ENCODE measurements around the gene DYRK1A. TPM values are rescaled to one million over a fixed set of nuclear protein-coding genes. Genes with fewer than 3 reads are reported as not detected.

DYRK1A gene
- total and polyA plus RNA-seq, 10 of the 15 experiments (the other 5 are each of a cell fraction or from before 2014, with no cell fraction given): 2.4 to 68.6 (median 30.7) TPM

DNA sequence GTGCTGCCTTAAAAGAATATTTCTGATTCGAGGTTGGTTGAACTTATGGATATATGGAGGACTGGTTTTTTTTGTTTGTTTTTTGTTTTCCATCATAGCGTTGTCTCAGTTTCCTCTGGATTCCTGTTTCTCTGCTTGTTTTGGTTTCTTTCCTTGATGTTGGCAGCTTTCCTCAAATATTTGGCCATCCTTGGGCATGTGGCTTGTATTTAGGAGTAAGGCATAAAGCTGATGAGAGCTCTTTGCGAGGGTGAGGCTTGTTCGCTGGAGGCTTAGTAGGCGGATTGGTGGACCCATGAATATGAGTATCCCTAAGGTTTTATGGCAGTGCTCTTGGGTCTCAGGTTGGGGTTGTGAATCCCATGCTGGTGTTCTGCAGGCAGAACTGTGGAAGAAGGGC is 22.9 kb downstream of the DYRK1A start:
- TF ChIP-seq HCFC1 (IDR thresholded peaks at IDR 0.05; ENCODE audit: low read length) (no peak), NFYB (IDR thresholded peaks at IDR 0.05; ENCODE audit: insufficient read depth, low read depth, low read length) (no peak), IKZF2 (IDR thresholded peaks at IDR 0.05) (no peak), RB1 (IDR thresholded peaks at IDR 0.05; ENCODE audit: borderline replicate concordance) (no peak), POU2F2 (IDR thresholded peaks at IDR 0.05; ENCODE audit: borderline replicate concordance, low read depth, low read length) (no peak), FOXK2 (IDR thresholded peaks at IDR 0.05) (no peak)
- TF ChIP-seq, protein P1, sequence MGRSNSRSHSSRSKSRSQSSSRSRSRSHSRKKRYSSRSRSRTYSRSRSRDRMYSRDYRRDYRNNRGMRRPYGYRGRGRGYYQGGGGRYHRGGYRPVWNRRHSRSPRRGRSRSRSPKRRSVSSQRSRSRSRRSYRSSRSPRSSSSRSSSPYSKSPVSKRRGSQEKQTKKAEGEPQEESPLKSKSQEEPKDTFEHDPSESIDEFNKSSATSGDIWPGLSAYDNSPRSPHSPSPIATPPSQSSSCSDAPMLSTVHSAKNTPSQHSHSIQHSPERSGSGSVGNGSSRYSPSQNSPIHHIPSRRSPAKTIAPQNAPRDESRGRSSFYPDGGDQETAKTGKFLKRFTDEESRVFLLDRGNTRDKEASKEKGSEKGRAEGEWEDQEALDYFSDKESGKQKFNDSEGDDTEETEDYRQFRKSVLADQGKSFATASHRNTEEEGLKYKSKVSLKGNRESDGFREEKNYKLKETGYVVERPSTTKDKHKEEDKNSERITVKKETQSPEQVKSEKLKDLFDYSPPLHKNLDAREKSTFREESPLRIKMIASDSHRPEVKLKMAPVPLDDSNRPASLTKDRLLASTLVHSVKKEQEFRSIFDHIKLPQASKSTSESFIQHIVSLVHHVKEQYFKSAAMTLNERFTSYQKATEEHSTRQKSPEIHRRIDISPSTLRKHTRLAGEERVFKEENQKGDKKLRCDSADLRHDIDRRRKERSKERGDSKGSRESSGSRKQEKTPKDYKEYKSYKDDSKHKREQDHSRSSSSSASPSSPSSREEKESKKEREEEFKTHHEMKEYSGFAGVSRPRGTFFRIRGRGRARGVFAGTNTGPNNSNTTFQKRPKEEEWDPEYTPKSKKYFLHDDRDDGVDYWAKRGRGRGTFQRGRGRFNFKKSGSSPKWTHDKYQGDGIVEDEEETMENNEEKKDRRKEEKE (IDR thresholded peaks at IDR 0.05): no peak
- RAD21 ChIA-PET (ENCODE audit: unreplicated experiment): no interaction called here
- no peaks in the 10 kb centered on the region for H3K27me3 ChIP-seq (replicated peaks in 1 of 2; ENCODE audit: control insufficient read depth in 2 of 2, insufficient read depth in 2 of 2, low read length in 1 of 2)
- intact Hi-C loops (cut with micrococcal nuclease; ENCODE audit: unreplicated experiment): no loop called here
- SMC1A ChIA-PET (ENCODE audit: uncharacterized antibody, unreplicated experiment): interaction anchor here (1.0 to 1.3 kb wide), 3 partner anchors 11 to 27 kb away, joined by 3 to 4 read pairs (median 3); no protein-coding TSS in a partner anchor
- H3K27ac ChIP-seq (ENCODE audit: control insufficient read depth, insufficient read depth): no peak overlapping the region
- peaks cover 11% of the 10 kb centered on the region for H4K20me1 ChIP-seq (ENCODE audit: control insufficient read depth, insufficient read depth)
- H3K79me2 ChIP-seq (ENCODE audit: control insufficient read depth, insufficient read depth, low read length): peaks cover 90% of the 10 kb centered on the region
- no peak overlapping the region for H2AFZ ChIP-seq (ENCODE audit: control insufficient read depth, low read depth, low read length)
- ATAC-seq (no peak), DNase-seq (ENCODE audit: low read depth, low spot score) (no peak), FAIRE-seq (no peak)
- H3K4me3 ChIP-seq: no peak overlapping the region
- in situ Hi-C loops (cut with MboI): no loop called here
- WGBS (ENCODE audit: insufficient coverage, insufficient replicate concordance, low lambda C conversion rate, missing lambda C conversion rate): 90% methylated on average over 5 of the region's 5 CpGs
- CTCF ChIA-PET: no interaction called here
- BruUV-seq (replicated peaks): no TSS peak
- H3K4me1 ChIP-seq (ENCODE audit: control insufficient read depth, insufficient read depth, low read length): no peaks in the 10 kb centered on the region
- H3K4me2 ChIP-seq (ENCODE audit: control insufficient read depth, insufficient read depth): no peak overlapping the region
- no peak overlapping the region for H3K9ac ChIP-seq (ENCODE audit: control insufficient read depth, insufficient read depth, low read length)
- H3K36me3 ChIP-seq (ENCODE audit: control insufficient read depth in 2 of 2, insufficient read depth in 2 of 2, low read length in 1 of 2): peaks cover 2 to 7% of the 10 kb centered on the region in 2 experiments; a peak in 3 of 4 replicates
- no peaks in the 10 kb centered on the region for H3K9me3 ChIP-seq (replicated peaks; ENCODE audit: control insufficient read depth, insufficient read depth, low read length)
- POLR2A ChIA-PET: no interaction called here

All from GM12878 (cell line).